AG10803 (cell line): Measurements from ENCODE around the gene CYB561D1.

ENCODE experiments used
- DNase-seq: peaks from one replicate; pipeline ENCODE4 v3.0.0; 2010; ENCODE audit warnings: low read depth
- H3K4me3 ChIP-seq: 2 replicates; pipeline ENCODE4 v1.5.1; 2011; ENCODE audit warnings: mild to moderate bottlenecking, low read length, control low read depth
- TF ChIP-seq, protein P1 (sequence below): conservative IDR thresholded peaks from 2 replicates; pipeline ENCODE4 v1.5.1; 2011; ENCODE audit warnings: mild to moderate bottlenecking, low read length, control low read depth, inconsistent platforms

The CYB561D1 gene

DNA sequence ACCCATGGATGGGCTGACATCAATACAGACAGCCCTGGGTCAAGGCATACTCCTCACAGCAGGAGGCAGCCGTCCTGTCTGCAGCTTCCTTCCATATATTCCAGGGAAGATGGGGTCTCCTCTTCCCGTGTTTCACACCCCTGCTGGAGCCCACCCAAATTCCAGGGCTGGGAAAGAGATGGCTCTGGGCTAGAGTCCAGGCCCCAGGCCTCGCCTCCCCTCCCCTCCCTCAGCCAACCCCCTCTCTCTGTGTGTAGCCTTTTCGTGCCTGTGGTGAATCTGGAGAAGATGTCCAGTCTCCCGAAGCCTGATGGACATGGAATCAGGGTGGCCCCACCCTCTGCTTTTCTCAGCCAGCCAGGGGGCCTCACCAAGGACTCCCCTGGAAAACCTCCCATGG is 6.6 kb upstream of the CYB561D1 start:
- H3K4me3 ChIP-seq, result no peak overlapping the region
- no peak for DNase-seq
- TF ChIP-seq, protein P1, sequence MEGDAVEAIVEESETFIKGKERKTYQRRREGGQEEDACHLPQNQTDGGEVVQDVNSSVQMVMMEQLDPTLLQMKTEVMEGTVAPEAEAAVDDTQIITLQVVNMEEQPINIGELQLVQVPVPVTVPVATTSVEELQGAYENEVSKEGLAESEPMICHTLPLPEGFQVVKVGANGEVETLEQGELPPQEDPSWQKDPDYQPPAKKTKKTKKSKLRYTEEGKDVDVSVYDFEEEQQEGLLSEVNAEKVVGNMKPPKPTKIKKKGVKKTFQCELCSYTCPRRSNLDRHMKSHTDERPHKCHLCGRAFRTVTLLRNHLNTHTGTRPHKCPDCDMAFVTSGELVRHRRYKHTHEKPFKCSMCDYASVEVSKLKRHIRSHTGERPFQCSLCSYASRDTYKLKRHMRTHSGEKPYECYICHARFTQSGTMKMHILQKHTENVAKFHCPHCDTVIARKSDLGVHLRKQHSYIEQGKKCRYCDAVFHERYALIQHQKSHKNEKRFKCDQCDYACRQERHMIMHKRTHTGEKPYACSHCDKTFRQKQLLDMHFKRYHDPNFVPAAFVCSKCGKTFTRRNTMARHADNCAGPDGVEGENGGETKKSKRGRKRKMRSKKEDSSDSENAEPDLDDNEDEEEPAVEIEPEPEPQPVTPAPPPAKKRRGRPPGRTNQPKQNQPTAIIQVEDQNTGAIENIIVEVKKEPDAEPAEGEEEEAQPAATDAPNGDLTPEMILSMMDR, result no peak

DNA sequence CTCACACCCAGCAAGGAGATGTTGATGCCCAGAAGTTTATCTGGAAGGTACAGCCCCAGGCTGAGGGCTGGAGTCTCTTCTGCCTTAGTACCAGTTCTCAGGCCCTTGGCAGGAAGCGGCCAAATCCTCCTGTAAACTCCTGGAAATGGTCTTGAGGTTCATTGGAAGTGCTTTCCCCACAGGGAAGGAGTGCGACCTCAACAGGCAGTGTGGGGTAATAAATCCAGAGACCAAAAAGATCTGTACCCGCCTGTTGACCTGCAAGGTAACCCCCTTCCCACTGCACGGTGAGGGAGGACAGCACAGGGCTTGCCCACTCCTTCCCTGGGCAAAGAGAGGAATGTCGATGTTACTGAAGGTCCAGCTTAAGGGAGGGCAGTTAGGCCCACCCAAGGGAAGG is 5.7 kb upstream of the CYB561D1 start:
- TF ChIP-seq, protein P1, result peak; percentile 20; the same call in 1 of the 2 replicates
- H3K4me3 ChIP-seq, result no peak overlapping the region
- no peak for DNase-seq

DNA sequence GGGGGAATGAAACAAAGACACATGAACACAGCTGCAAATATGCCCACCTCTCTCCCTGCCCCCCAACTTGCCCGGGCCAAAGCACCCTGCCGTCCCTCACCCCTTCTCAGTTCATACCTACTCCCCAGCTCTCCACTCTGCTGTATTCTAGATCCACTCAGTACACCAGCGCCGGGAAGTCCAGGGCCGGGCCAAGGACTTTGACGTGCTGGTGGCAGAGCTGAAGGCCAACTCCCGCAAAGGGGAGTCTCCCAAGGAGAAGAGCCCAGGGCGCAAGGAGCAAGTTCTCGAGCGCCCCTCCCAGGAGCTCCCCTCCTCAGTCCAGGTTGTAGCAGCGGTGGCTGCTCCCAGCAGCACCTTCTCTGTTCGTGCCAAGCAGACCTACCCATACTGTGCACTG is 5.2 kb upstream of the CYB561D1 start:
- no peak for DNase-seq
- TF ChIP-seq, protein P1, result no peak
- H3K4me3 ChIP-seq, result no peak overlapping the region

DNA sequence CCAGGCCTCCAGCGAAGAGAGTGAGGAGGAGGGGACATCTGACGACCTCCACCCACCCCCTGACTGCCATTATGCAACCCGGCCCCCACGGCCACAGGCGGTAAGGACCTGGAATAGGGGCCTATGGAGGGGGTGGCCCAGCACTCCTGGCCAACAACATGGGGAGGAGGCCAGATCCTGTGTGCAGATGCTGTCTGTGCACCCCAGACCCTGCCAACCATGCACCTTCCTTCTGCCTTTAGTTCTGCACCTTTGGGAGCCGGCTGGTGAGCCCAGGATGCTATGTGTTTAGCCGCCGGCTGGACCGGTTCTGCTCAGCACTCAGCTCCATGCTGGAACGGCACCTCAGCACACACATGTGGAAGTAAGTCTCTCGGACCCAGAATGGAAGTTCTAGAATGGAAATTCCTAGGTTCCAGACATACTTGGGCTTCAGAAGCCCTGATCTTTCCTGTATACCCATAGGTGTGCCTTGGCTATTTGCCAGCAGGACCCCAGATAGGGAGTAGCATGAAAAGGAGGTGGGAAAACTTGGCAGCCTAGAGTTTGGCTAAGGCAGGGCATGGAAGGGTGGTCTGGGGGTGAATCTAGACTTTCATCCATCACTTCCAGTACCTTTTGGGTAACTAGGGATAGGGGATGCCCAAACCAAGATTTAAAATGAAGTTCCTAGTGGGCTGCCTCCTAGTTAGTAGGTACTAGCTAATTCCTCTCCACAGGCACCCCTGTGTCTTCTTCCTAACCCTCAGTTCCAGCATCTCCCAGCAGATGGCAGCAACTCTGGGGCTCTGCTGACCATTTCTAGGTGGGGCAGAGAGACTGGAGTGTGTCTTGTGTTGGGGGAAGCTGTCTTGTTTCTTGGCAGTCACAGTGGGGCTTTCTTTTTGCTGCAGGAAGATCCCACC is 3.6 kb upstream of the CYB561D1 start:
- TF ChIP-seq, protein P1, result peak; percentile 94
- peak; percentile 69 for DNase-seq
- H3K4me3 ChIP-seq, result no peak overlapping the region

DNA sequence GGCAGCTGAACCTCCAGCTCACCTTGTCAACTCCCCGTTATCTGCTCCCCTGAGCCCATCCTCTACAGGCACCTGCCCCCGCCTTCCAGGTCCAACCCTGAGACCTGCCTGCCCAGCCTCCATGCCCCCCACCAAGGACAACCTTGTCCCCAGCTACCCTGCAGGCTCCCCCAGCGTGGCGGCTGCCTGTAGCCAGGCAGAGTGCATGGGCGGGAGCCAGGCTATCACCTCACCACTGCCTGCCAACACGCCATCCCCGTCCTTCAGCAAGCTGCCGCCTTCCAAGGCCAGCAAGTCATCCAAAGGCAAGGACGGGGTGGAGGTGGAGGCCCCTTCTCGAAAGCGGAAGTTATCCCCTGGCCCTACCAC is 3.0 kb upstream of the CYB561D1 start:
- no peak for DNase-seq
- H3K4me3 ChIP-seq, result no peak overlapping the region
- TF ChIP-seq, protein P1, result no peak

DNA sequence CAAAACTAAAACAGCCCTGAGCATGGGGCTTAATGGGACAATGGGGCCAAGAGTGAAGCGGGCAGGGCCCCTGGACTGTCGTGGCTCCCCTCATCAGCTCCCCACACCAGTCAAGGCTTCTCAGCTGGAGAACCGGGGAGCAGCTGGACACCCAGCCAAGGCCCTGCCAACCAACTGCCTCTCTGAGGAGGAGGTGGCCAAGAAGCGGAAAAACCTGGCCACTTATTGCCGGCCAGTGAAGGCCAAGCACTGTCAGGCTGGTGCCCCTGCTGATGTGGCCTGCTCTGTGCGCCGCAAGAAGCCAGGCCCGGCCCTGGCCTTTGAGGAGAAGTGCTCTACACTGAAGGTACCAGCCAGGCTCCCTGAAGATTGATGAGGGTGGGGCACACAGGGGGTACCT is 2.5 kb upstream of the CYB561D1 start:
- no peak overlapping the region for H3K4me3 ChIP-seq
- DNase-seq, result no peak
- TF ChIP-seq, protein P1, result no peak

DNA sequence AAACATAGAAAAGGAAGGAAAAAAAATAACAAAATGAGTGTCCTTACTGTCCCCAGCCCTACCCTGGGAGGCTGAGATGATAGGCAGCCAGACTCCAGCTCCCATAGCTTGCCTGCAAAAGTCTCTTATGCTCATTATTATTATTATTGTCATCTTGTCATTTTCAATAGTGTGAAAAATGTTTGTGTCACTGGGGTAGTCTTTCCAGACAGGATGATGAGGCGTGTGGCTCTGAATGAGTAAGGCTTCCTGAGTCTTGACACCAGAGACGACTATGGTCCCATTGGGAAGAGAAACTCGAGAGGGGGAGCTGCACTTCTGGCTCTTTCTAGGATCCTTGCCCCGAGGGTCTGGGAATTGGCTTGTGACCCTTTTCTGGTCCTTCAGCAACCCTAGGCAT is 1.1 kb upstream of the CYB561D1 start:
- TF ChIP-seq, protein P1, result no peak
- DNase-seq, result no peak
- H3K4me3 ChIP-seq, result no peak overlapping the region
